ENCODE results near the gene IL13. TPM values are rescaled to one million over a fixed set of nuclear protein-coding genes. Genes with fewer than 3 reads are reported as not detected.

IL13 gene
- not detected in 2 replicates for total RNA-seq (ENCODE audit: low replicate concordance)

- Mint-ChIP-seq H3K27ac (peak within 1 kb of the TSS; percentile 57), H3K9me3 (peaks cover 2% of the 10 kb centered on the region), H3K27me3 (ENCODE audit: insufficient read depth, low read depth) (peaks cover 33% of the 10 kb centered on the region), H3K36me3 (no peaks in the 10 kb centered on the region), H3K4me1 (peaks cover 6% of the 10 kb centered on the region), H3K4me3 (peak within 1 kb of the TSS; percentile 16)
- Histone ChIP-seq H3K27ac (no peak within 1 kb of the TSS), H3K36me3 (no peaks in the 10 kb centered on the region), H3K9ac (no peak within 1 kb of the TSS), H3K4me2 (no peak within 1 kb of the TSS), H4K20me1 (ENCODE audit: low read depth) (no peaks in the 10 kb centered on the region), H3F3A (ENCODE audit: low read depth) (no peaks in the 10 kb centered on the region), H2AFZ (replicated peaks) (no peak within 1 kb of the TSS), H3K79me2 (ENCODE audit: low read depth) (no peaks in the 10 kb centered on the region), H3K4me1 (peaks cover 10% of the 10 kb centered on the region), H3K9me3 (ENCODE audit: low read depth) (no peaks in the 10 kb centered on the region), H3K4me3 (no peak within 1 kb of the TSS), H3K27me3 (peaks cover 46% of the 10 kb centered on the region)
- TF ChIP-seq CTCF (IDR thresholded peaks at IDR 0.05) (no peak), EZH2 (IDR thresholded peaks at IDR 0.05) (no peak), EZH2phosphoT487 (IDR thresholded peaks at IDR 0.05) (no peak)
- no peak for DNase-seq (ENCODE audit: low spot score)
Observed at GRCh38 chr5:132657676-132658380, at the start of gene IL13. Gene IL13, plus strand, starts transcription at chr5:132658173. Its CDS starts 14 bp downstream, at chr5:132658187.

GRCh38 chr5:132611965-132612364, 46.0 kb upstream of the IL13 start:
- H4K20me1 ChIP-seq (ENCODE audit: low read depth) = no peaks in the 10 kb centered on the region
- no peak overlapping the region for H3K27ac ChIP-seq
- no peaks in the 10 kb centered on the region for H3K4me1 ChIP-seq
- Mint-ChIP-seq H3K36me3 (peaks cover 13% of the 10 kb centered on the region), H3K4me3 (no peak overlapping the region), H3K4me1 (no peaks in the 10 kb centered on the region), H3K27ac (no peak overlapping the region), H3K9me3 (no peaks in the 10 kb centered on the region), H3K27me3 (ENCODE audit: insufficient read depth, low read depth) (no peaks in the 10 kb centered on the region)
- no peak overlapping the region for H3K4me3 ChIP-seq
- H2AFZ ChIP-seq (replicated peaks) = no peak overlapping the region
- H3K36me3 ChIP-seq = peaks cover 19% of the 10 kb centered on the region
- H3K9me3 ChIP-seq (ENCODE audit: low read depth) = no peaks in the 10 kb centered on the region
- H3K27me3 ChIP-seq = no peaks in the 10 kb centered on the region
- no peak overlapping the region for H3K4me2 ChIP-seq
- H3K79me2 ChIP-seq (ENCODE audit: low read depth) = no peaks in the 10 kb centered on the region
- no peak for TF ChIP-seq EZH2 (IDR thresholded peaks at IDR 0.05)
- no peak for TF ChIP-seq CTCF (IDR thresholded peaks at IDR 0.05)
- no peak for TF ChIP-seq EZH2phosphoT487 (IDR thresholded peaks at IDR 0.05)
- H3F3A ChIP-seq (ENCODE audit: low read depth) = no peaks in the 10 kb centered on the region
- no peak overlapping the region for H3K9ac ChIP-seq
- no peak for DNase-seq (ENCODE audit: low spot score)

- no peaks in the 10 kb centered on the region for H3K4me1 ChIP-seq
- Mint-ChIP-seq H3K27me3 (ENCODE audit: insufficient read depth, low read depth) (no peaks in the 10 kb centered on the region), H3K9me3 (no peaks in the 10 kb centered on the region), H3K4me3 (no peak overlapping the region), H3K4me1 (no peaks in the 10 kb centered on the region), H3K27ac (no peak overlapping the region), H3K36me3 (peaks cover 13% of the 10 kb centered on the region)
- H3F3A ChIP-seq (ENCODE audit: low read depth) = no peaks in the 10 kb centered on the region
- no peak for DNase-seq (ENCODE audit: low spot score)
- no peak overlapping the region for H3K27ac ChIP-seq
- H3K4me3 ChIP-seq = no peak overlapping the region
- no peaks in the 10 kb centered on the region for H3K79me2 ChIP-seq (ENCODE audit: low read depth)
- no peaks in the 10 kb centered on the region for H4K20me1 ChIP-seq (ENCODE audit: low read depth)
- H2AFZ ChIP-seq (replicated peaks) = no peak overlapping the region
- H3K27me3 ChIP-seq = no peaks in the 10 kb centered on the region
- no peak overlapping the region for H3K9ac ChIP-seq
- H3K36me3 ChIP-seq = peaks cover 19% of the 10 kb centered on the region
- no peak overlapping the region for H3K4me2 ChIP-seq
- no peak for TF ChIP-seq EZH2phosphoT487 (IDR thresholded peaks at IDR 0.05)
- TF ChIP-seq CTCF (IDR thresholded peaks at IDR 0.05) = no peak
- TF ChIP-seq EZH2 (IDR thresholded peaks at IDR 0.05) = no peak
- no peaks in the 10 kb centered on the region for H3K9me3 ChIP-seq (ENCODE audit: low read depth)
Observed at GRCh38 chr5:132612846-132613245, 45.1 kb upstream of the IL13 start.

All from neural progenitor cell (in vitro differentiated cells).